ENCODE measurements around the gene SLC12A5.
A peak's percentile ranks its signal among the peaks of the same experiment; 100 is the strongest.

The SLC12A5 gene

GRCh38 chr20:46006964-46007363 is 22.1 kb upstream of the SLC12A5 start:
- no peak for DNase-seq (ENCODE audit: low read depth)

DNA sequence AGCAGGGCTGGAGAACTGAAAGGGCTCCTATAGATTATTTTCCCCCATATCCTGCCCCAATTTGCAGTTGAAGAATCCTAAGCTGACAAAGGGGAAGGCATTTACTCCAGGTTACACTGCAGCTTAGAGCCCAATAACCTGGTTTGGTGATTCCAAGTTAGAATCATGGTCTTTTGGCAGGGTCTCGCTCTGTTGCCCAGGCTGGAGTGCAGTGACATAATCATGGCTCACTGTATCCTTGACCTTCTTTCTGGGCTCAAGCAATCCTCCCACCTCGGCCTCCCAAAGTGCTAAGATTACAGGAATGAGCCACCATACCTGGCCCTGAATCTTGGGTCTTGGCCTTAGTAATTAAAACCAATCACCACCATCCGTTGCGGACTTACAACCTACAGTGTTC is 21.3 kb upstream of the SLC12A5 start:
- no peak for DNase-seq (ENCODE audit: low read depth)

DNA sequence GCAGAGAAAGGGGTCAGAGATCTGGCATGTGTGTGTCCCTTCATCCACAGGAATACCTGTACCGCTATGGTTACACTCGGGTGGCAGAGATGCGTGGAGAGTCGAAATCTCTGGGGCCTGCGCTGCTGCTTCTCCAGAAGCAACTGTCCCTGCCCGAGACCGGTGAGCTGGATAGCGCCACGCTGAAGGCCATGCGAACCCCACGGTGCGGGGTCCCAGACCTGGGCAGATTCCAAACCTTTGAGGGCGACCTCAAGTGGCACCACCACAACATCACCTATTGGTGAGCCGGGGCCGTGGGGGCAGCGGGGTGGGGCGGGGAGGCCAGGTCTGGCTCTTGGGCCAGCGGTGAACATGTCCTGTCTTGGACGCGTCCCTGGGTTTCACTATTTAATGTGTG is 19.2 kb upstream of the SLC12A5 start:
- no peak for DNase-seq (ENCODE audit: low read depth)

- no peak for DNase-seq (ENCODE audit: low read depth)
Observed at GRCh38 chr20:46010491-46011391, 18.3 kb upstream of the SLC12A5 start.

DNA sequence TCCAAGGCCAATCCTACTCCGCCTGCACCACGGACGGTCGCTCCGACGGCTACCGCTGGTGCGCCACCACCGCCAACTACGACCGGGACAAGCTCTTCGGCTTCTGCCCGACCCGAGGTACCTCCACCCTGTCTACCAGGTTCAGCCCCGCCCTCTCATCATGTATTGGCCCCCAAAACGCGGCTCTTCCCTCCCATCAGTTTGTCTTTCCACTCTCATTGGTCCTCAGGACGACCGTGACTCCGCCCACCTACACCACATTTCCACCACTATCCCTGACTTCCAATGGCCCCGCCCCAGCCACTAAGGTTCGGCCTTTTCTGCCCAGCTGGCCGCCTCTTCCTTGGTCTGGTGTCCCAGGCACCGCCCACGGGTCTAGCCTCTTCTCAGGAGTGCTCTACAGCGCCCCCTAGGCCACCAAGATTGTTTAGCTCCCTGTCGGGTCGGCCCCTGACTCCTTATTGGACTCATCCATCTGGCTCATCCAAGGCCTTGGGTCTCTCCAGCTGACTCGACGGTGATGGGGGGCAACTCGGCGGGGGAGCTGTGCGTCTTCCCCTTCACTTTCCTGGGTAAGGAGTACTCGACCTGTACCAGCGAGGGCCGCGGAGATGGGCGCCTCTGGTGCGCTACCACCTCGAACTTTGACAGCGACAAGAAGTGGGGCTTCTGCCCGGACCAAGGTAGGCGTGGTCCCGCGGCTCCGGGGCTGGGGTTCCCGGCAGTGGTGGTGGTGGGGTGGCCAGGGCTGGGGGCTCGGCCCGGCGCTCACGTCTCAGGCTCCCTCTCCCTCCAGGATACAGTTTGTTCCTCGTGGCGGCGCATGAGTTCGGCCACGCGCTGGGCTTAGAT is 17.2 kb upstream of the SLC12A5 start:
- no peak for DNase-seq (ENCODE audit: low read depth)

DNA sequence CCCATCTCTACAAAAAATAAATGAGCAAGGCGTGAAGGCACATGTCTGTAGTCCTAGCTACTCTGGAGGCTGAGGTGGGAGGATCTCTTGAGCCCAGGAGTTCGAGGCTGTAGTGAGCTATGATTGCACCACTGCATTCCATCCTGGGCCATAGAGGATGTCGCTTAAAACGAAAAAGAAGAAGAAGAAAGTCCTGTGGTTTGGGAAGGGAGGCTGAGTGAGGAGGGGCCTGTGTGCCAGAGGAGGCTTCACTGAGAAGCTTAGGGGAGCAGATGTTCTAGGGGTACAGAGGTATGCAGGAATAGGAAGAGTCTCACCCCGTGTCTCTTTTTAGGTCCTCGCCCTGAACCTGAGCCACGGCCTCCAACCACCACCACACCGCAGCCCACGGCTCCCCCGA is 16.1 kb upstream of the SLC12A5 start:
- DNase-seq (ENCODE audit: low read depth) = no peak

GRCh38 chr20:46013322-46013828 is 15.6 kb upstream of the SLC12A5 start:
- DNase-seq (ENCODE audit: low read depth) = no peak

DNA sequence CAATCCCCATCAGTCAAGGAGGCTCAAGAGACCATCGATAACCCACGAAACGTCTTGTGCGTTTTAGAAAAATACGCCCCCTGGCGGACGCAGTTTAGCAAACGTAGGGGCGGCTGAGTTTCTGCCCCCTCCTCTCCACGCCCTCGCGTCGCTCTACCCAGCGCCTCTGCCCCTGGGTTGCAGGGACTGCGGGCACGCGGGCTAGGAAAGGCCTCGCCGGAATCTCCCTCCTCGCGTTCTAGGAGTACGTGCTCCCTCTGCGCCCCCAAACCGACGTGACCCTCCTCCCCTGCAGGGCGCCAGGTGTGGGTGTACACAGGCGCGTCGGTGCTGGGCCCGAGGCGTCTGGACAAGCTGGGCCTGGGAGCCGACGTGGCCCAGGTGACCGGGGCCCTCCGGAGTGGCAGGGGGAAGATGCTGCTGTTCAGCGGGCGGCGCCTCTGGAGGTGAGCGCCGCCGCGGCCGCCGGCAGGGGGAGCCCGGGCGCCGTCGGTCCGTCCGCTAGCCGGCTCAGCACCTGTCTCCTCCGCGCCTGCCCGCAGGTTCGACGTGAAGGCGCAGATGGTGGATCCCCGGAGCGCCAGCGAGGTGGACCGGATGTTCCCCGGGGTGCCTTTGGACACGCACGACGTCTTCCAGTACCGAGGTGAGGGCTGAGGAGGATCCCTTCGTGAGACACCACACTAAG is 15.0 kb upstream of the SLC12A5 start:
- no peak for DNase-seq (ENCODE audit: low read depth)

DNA sequence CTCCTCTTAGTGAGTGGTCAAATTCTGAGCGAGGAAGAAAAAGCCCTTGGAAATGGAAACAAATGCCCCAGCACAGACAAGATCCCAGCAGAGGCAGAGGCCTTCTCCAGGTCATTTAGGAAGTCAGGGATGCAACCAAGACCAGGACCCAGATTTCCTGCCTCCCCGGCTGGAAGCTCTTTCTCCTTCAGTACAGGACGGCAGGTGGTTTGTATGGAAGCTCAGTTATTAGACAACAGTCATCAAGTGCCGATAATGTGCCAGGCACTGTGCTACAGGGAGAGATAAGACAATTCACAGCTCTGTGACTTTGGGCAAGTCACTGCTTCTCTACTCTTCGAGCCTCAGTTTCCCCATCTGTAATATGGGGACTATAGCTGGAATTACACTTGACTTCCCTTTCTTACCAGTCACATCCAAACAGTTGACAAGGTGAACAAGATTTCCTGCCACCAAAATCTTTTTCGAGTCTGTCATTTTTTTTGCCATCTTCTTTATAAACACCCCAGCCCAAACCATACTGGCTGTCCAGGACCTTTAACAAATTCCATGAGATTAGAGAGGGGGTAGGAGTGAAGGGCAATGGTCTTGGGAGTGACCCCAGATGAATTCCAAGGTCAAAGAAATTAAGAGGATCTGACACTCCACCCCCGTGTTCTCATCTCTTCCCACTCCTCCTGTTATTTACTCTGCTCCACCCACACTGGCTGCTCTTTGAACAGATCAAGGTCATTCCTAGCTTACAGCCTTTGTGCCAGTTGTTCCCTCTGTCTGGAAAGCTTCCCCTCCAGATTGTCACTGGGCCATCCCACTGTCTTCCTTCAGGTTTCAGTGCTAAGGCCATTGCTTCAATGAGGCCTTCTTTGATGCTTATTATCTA is 14.3 kb upstream of the SLC12A5 start:
- DNase-seq (ENCODE audit: low read depth) = no peak

DNA sequence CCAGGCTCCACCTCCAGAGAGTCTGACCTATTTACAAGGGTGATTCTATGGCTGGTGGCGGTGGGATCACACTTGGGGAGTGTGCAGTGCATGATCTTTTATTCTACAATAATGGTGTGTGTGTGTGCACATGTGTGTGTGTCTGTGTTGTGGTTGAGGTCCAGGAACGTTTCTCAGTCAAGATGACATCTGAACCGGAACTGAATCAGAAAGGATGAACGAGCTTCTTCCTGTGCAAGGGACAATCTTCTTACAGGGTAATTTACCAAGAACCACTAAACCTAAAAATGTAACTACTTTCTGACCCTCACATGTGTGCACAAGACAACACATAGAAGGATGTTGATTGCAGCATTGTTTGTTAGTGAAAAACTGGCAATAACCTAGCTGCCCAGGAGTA is 11.7 kb upstream of the SLC12A5 start:
- DNase-seq (ENCODE audit: low read depth) = no peak

- no peak for DNase-seq (ENCODE audit: low read depth)
Observed at GRCh38 chr20:46018112-46018511, 10.9 kb upstream of the SLC12A5 start.

DNA sequence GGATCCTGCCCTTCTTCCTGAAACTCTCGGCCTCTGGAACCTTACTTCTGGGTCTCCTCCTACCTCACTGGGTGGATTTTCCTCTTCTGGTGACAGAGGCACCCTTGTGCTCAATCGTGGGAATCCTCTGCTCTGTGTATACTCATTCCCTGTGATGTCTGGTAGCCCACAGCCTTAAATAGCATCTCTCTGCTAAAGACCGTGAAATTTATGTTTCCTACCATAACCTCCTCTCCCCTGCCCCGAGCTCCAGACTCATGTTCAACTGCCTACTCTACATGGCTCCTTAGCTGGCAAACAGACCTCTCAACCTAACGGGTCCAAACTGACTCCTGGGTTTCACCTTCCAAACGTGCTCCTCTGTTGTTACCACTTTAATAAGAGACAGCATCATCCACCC is 10.4 kb upstream of the SLC12A5 start:
- no peak for DNase-seq (ENCODE audit: low read depth)

- no peak for DNase-seq (ENCODE audit: low read depth)
Observed at GRCh38 chr20:46020555-46020954, 8.5 kb upstream of the SLC12A5 start.

- DNase-seq (ENCODE audit: low read depth) = no peak
Observed at GRCh38 chr20:46021361-46022359, 7.4 kb upstream of the SLC12A5 start.

GRCh38 chr20:46022411-46023147 is 6.4 kb upstream of the SLC12A5 start:
- peak; percentile 71 for DNase-seq (ENCODE audit: low read depth)

GRCh38 chr20:46023148-46023484 is 5.9 kb upstream of the SLC12A5 start:
- DNase-seq (ENCODE audit: low read depth) = no peak

- no peak for DNase-seq (ENCODE audit: low read depth)
Observed at GRCh38 chr20:46023999-46024398, 5.0 kb upstream of the SLC12A5 start.

DNA sequence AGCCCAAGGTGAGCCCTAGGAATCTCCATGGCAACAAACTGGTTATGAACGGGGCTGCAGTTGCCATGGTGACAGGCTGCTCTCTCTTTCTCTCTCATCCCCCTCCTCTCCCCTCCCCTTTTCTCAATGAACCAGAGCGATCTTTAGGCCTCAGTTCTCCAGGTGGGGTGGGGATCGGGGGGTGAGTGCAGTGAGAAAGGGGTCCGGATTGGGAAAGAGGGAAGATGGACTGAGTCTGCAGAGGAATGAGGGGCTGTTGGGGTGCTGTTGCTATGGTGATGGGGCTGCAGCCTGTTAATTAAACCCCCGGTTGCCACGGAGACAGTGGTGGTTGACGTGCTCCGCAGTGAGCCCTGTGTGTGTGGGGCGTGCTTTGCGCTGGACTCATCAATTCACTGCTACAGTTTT is 3.6 kb upstream of the SLC12A5 start:
- no peak for DNase-seq (ENCODE audit: low read depth)

GRCh38 chr20:46027245-46027853 is 1.7 kb upstream of the SLC12A5 start:
- DNase-seq (ENCODE audit: low read depth) = no peak
